ENCODE data around the gene FGF11.
"Not testable (repeated sequence)": the region's sequence is repeated elsewhere in the genome, so short reads cannot be mapped to it uniquely, and the experiment has no call there.

Gene FGF11

DNA sequence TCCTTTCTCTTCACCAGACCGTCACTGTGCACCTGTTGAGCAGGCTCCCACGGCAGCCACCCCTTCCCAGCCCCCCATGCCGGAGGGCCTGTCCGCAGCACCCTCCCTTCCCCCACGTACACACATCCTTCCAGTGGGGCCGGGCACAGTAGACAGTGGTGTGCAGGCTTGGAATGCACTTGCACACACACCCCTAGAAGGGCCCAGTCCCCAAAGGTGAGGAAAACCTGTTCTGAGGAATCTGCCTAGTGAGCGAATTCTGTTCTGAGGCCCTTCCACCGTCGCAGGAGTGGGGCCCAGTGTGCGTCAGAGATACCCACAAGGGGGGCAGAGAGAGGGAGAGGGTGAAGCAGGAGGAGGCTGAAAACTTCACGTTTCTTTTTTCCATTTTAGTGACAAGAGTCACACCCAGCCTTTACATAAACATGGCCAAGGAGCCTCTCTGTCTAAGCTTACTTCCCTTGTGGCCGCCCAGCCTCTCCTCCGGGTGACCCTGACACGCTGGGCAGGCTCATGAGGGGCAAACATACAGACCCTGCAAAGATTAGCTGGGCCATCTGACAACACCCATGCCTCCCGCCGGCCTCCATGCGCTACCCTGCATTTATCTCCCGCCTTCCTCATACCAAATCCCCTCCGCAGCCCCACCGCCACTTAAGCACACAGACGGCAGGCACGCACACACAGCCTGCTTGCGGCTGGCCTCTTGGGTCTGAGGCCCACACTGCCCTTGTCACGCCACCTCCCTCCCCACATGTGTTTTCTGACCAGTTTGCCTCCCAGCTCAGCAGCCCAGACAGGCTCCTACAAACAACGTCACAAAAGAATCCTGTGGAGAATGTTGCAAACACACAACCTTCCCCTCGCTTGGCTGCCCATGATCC lies 38.3 kb downstream of the FGF11 start:
- peak in 19 of 56 donors; percentile 15 to 63 (median 42) for DNase-seq

DNA sequence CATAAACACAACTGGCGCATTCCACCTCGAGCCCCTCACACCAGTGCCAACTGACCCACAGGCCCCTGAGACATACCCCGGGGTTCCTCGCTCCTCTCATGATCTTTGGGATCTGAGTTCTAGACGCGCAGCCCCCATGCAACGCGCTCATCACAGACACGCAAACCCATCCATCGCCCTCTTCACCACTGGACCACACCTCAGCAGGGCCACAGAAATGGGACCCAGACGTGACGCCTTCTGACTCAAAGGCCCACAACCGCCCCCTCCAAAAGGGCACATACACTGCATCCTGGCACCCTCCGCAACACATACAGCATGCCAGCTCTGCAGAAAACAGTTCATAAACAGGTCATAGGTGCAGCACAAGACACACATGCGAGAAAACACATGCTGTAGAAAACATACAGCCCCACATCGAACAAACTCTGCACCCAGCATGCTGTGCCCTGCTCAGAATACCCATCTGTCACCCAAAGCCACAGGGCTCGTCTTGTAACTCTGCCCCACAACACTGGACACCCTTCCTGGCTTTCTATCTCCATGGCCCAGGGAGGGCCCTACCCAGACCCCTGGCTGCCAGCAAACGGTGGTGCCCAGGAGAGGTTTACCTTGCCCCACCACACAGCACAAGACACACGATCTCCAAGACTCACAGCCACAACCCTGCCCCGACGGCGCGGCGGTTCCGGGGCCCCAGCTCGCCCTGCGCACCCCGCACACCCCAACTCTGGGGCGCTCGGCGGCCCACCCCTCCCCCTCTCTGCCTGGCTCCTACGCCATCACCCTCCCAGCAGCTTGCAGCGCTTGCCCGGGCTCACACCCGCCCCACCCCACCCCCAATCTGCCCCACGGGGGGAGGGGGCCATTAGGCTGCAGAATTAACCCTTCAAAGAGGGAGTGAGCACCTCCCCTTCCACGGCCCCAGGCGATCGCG lies 39.2 kb downstream of the FGF11 start:
- peak in 40 of 56 donors; percentile 20 to 78 (median 57) for DNase-seq

DNA sequence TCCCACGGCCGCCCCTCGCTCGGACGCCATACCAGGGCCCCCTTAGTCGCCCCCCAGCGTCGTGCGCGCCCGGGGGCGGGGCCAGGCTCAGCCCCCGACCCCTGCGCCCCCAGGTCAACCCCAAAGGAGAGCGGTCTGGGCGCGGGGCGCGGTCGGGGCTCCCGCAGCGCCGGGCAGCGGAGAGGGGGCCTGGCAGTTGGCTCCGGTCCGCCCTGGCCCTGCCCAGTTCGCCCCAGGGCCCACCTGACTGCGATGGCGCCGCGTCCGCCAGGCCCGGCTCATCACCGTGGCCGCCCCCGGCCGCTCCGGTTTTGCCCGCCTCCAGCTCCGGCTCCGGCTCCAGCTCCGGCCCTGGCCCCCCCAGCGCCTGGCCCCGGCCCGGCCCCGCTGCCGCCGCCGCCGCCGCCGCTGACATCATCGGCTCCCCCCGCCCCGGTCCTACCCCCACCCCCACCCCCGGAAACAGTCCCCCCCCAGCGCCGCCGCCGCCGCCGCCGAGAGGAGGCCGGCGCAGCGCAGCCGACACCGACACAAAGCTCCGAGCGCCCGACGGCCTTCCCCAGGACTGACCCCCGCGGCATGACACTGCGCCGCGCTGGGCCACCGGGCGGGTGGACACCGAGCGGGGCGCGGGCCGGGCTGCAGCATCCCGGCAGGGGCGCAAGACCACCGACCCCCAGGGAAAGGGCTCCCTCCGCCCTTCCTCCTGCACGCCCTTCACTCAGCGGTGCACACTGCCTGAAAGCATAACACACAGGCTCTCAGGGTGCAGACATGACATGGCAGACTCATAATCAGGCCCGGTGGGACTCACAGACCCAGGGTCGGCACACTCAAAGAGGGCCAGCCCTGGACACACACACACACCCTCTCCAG lies 40.1 kb downstream of the FGF11 start, which contains the start of gene ZBTB4:
TSS of gene ZBTB4 (minus strand) at position 419 of the 876 bp plus-strand sequence. CDS start 12,830 bp downstream, outside the sequence.
- DNase-seq: peak in 36 of 56 donors; percentile 31 to 78 (median 58)

DNA sequence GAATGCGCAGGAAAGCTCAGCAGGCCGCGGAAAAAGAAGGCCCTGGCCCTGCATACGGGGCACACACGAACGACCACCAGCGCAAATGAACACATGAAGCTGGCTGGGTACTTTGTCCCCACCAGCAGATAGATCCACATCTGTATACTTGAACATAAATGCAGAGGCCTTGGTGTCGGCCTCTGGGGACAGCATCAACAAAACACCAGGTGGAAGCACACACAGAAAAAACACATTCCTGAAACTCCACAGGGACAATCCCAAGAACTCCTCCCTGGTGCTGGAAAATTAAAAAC lies 40.7 kb downstream of the FGF11 start:
- no peak for DNase-seq

DNA sequence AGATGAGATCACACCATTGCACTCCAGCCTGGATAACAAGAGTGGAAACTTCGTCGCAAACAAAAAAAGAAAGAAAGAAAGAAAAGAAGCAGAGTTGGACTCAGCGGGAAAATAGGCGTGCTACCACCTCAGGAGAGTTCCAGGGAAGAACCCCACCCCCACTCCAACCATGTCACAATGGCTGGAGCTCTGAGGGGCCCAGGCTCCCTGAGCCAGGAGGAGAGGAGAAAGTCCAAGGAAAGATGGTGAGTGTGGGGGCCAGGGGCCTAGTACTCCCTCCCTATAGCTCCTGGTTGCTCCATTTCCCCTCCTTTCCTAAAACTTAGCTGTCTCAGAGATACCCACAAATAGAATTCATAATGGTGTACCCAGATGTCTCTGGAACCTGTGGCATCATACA lies 42.0 kb downstream of the FGF11 start, which contains the start of gene SLC35G6:
TSS of gene SLC35G6 (plus strand) at position 172 of the 400 bp plus-strand sequence. CDS start at position 243, 71 bp downstream.
- not testable (repeated sequence) for DNase-seq

DNA sequence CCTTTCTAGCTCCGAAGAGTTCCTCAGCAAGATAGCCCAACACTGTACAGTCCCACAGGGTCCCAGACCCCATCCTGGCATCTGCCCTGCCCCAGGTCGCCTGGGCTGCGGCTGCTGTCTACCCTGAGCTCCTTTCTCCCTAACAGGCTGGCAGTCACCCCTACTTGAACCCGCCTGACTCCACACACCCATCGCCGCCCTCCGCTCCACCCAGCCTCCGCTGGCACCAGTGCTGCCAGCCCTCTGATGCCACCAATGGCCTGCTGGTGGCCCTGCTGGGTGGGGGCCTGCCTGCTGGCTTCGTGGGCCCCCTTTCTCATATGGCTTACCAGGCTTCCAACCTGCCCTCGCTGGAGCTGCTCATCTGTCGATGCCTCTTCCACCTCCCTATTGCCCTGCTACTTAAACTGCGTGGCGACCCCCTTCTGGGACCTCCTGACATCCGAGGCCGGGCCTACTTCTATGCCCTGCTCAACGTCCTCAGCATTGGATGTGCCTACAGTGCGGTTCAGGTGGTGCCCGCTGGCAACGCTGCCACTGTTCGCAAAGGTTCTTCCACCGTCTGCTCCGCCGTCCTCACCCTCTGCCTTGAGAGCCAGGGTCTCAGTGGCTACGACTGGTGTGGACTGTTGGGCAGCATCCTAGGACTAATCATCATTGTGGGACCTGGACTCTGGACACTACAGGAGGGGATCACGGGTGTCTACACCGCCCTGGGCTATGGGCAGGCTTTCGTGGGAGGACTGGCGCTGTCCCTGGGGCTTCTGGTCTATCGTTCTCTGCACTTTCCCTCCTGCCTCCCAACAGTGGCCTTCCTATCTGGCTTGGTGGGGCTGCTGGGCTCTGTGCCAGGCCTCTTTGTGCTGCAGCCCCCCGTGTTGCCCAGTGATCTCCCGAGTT lies 42.8 kb downstream of the FGF11 start:
- not testable (repeated sequence) for DNase-seq

DNA sequence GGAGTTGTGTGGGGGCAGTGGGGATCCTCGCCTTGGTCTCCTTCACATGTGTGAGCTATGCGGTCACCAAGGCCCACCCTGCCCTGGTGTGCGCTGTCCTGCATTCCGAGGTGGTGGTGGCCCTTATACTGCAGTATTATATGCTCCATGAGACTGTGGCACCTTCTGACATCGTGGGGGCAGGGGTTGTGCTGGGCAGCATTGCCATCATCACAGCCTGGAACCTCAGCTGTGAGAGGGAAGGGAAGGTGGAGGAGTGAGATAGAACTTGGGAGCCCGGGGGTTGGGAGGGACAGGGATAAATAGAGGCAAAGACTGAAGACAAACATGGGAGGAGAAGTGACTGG lies 43.4 kb downstream of the FGF11 start:
- not testable (repeated sequence) for DNase-seq

DNA sequence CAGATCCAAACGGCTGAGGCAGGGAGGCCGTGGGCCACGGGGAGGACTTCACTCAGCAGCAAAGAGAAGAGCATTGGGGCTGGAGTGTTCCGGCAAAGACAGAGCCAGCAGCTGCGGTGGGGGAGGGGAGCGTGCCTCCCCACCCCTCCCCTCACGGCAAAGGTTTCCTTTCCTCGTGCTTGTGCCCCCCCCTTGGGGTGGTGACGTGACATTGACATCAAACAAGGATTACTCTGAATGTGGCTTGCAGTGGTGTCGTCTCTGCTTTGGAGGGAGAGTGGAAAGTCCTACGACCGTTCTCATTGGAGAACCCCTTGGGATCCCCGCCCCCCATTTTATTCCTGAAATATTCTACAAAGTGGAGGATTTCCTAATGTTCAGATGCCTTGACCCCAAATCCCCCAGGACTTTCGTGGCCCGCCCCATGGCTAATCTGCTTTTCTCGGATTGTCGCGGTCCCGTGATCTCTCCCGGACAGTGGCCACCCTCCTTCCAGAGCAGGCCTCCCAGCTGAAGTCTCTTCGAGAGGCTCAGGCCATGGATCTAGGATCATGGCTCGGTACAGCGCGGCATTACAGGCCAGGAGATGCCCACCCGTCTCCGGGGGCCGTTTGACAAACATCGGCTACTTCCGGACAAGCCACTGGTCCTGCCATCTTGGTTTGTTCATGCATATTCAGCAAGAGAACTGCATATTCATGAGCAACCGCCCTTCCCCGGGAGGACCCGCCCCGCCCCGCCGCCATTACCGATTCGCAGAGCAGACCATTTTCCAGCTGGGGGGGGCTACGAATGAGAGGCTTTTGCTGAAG lies 44.1 kb downstream of the FGF11 start:
- DNase-seq: peak; percentile 81 to 100 (median 96)

DNA sequence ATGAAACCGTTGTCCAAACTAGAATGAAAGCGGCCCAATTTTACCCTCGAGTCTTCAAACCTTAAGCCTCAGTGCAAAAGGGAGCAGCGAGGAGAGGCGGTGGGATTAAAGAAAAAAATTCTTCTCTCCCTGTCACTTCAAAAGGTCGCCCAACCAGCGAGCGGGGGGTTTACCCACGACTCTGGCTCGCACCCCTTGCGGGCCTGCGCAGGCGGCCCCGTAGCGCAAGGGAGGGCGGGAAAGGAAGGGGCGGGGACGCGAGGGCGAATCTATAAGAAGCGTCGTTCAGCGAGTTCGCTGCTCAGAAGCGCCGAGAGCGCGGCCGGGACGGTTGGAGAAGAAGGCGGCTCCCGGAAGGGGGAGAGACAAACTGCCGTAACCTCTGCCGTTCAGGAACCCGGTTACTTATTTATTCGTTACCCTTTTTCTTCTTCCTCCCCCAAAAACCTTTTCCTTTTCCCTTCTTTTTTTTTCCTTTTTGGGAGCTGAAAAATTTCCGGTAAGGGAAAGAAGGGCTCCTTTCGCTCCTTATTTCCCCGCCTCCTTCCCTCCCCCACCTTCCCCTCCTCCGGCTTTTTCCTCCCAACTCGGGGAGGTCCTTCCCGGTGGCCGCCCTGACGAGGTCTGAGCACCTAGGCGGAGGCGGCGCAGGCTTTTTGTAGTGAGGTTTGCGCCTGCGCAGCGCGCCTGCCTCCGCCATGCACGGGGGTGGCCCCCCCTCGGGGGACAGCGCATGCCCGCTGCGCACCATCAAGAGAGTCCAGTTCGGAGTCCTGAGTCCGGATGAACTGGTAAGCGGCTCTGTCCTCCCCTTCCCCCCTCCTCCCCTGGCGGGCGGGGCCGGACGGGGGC lies 45.0 kb downstream of the FGF11 start, which contains the start of gene POLR2A:
TSS of gene POLR2A (plus strand) at position 300 of the 852 bp plus-strand sequence.
- DNase-seq: peak; percentile 88 to 100 (median 97)

DNA sequence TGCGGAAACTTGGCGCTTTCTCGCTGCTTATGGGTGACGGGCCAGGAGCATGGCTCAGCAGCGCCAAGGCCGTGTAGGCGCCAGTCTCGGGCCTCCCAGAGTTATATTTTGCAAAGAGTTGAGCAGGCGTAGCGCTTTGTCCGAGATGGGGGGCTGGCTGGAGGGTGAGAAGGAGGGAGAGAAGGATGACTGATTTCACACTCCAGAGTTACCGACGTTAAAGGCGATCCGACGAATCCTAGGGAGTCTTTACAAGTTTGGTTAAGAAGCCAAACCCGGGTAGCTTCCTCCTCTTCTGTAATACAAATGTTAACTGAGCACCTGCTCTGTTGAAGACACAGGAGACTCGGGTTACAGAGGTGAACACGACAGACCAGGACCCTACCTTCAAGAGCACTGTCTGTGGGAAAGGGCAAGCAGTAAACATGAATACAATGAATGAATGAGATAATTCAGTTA lies 45.6 kb downstream of the FGF11 start:
- no peak for DNase-seq

DNA sequence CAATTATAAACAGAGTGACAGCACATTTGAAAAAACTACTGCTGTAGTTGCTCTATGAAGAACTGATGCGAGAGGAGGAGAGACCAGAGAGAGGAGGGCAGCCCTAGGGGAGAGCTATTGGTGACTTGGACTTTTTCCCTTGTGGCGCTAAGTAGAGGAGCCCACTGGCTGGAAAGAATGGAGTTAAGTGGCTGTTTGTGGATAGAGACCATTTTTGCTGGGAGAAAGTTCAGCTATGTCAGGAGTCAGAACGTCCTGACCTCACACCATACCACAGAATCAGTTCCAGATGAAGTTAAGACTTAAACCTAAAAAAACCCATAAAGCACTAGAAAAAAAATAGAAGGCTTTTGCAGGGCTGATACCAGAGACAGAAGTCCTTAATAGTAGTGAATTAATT lies 46.9 kb downstream of the FGF11 start:
- DNase-seq: no peak

DNA sequence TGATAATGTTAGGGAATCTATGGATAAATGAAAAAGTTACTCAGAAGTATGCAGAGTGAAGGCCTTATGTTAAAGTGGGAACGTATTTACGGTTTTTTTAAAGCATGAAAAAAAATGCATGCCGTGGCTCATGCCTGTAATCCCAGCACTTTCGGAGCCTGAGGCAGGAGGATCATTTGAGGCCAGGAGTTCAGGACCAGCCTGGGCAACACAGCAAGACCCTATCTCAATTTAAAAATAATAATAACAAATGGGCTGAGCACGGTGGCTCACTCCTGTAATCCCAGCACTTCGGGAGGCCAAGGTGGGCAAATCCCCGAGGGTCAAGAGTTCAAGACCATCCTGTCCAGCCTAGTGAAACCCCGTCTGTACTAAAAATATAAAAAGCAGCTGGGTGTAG lies 50.8 kb downstream of the FGF11 start:
- no peak for DNase-seq

DNA sequence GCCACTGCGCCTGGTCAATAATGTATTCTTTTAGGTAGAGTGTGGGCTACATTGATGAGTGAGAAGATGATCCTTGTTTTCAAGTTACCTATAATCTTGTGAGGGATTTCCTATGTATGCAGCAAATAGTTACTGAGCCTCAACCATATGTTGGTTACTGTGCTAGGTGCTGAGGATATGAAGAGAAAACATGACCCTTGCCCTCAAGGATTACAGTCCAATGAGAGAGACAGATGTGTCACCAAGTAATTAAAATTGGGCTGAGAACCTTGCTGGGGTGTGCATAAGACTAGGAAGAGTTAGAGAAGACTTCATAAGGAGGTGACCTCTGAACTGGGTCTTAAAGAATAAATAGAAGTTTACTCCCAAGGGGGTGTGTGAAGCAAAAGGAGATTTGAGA lies 52.3 kb downstream of the FGF11 start:
- DNase-seq: no peak

DNA sequence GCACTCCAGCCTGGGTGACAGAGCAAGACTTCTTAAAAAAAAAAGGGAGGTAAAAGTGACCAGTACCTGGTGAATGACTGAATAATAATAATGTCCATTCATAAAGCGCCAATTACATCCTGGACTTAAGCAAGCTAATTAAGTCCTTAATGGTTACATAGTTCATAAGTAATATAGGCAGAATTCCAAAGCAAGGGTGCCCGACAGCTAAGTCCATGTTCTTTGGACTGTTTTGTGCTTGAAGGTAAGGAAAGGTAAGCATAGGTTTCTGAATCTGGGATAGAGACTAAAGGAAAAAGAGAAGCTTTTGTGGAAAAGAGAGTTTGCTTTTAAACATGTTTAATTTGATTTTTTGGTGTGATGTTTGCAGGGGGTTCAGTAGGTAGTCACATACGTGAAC lies 54.6 kb downstream of the FGF11 start:
- DNase-seq: no peak
